K562 (cell line): ENCODE data around the gene GASK1B. TPM values are rescaled to one million over a fixed set of nuclear protein-coding genes. Genes with fewer than 3 reads are reported as not detected.

ENCODE experiments used
- ATAC-seq: fragments of 200-7000 bp; cut with Tn5 transposase; 3 replicates; pipeline ENCODE4 v1.9.1; 2020; ENCODE audit warnings: moderate library complexity
- Bru-seq: library from RNA; stranded (reverse); fragments of 400-500 nt; gene quantifications from one replicate; lab custom pipeline; 2021; lab: Mats Ljungman, UMichigan
- BruChase-seq, 2 experiments: library from RNA; stranded (reverse); fragments of 400-500 nt; gene quantifications; one replicate each; lab custom pipeline; 2021; lab: Mats Ljungman, UMichigan
- BruUV-seq: library from RNA; stranded (reverse); fragments of 400-500 nt; replicated peaks from 2 replicates; lab custom pipeline; 2021; lab: Mats Ljungman, UMichigan
- CTCF ChIA-PET: fragments of 300-600 bp; formaldehyde crosslinking; extraction: SDS; loops from one replicate; lab custom pipeline; 2021; ENCODE audit warnings: low intra/inter-chr PET ratio; lab: Yijun Ruan, JAX
- POLR2A ChIA-PET: fragments of 300-600, 350-650 bp; sonication (Branson Sonifier 250); formaldehyde crosslinking; extraction: SDS; loops from one replicate; lab custom pipeline; 2021; ENCODE audit warnings: antibody characterized with exemption, inconsistent platforms; lab: Yijun Ruan, JAX
- DNase-seq, 4 experiments: peaks; one replicate each; pipeline versions ENCODE4 v3.0.0 to v3.0.0-alpha.2; 2011 to 2018; ENCODE audit warnings: low spot score in 3 of 4, mixed read lengths in 3 of 4; ENCODE audit errors: extremely low read depth in 1 of 4
- FAIRE-seq: peaks from 2 replicates; lab custom pipeline; 2011; peaks lifted over from hg19 to GRCh38; lab: Jason Lieb, UNC
- H2AFZ ChIP-seq: 2 replicates; pipeline ENCODE4 v1.6.0; 2011; ENCODE audit warnings: low read depth, low read length, control low read depth, inconsistent platforms
- H3K27ac ChIP-seq: fragments of 200-600 bp; 3 replicates; pipeline ENCODE4 v1.8.0; 2011; ENCODE audit warnings: low read depth, mild to moderate bottlenecking, control low read depth, inconsistent platforms, low read length, moderate library complexity, mixed read lengths; ENCODE audit errors: extremely low read depth
- H3K27me3 ChIP-seq, 2 experiments: fragments of 300-600 bp in 1 of 2; 2 replicates in 1 of 2; 3 replicates in 1 of 2; pipeline versions ENCODE4 v1.6.0 to v1.8.0; 2011; ENCODE audit warnings: inconsistent platforms in 2 of 2, low read length in 2 of 2, mild to moderate bottlenecking in 1 of 2, mixed read lengths in 1 of 2, moderate library complexity in 1 of 2; ENCODE audit not compliant: control insufficient read depth in 2 of 2, insufficient read depth in 2 of 2
- H3K36me3 ChIP-seq: fragments of 300-600 bp; 3 replicates; pipeline ENCODE4 v1.8.0; 2011; ENCODE audit warnings: mild to moderate bottlenecking, low read length, inconsistent platforms; ENCODE audit not compliant: control insufficient read depth, insufficient read depth
- H3K4me1 ChIP-seq, 2 experiments: fragments of 200-600 bp in 1 of 2; replicated peaks in 1 of 2; 2 replicates in 1 of 2; 3 replicates in 1 of 2; pipeline versions ENCODE4 v1.5.1 to v1.8.0; 2011; ENCODE audit warnings: inconsistent platforms in 2 of 2, low read length in 2 of 2, mild to moderate bottlenecking in 1 of 2, mixed read lengths in 1 of 2, moderate library complexity in 1 of 2; ENCODE audit not compliant: control insufficient read depth in 2 of 2, insufficient read depth in 2 of 2
- H3K4me2 ChIP-seq: 2 replicates; pipeline ENCODE4 v1.6.1; 2011; ENCODE audit warnings: low read length, control low read depth, inconsistent platforms, mixed read lengths; ENCODE audit not compliant: insufficient read depth
- H3K4me3 ChIP-seq: fragments of 200-600 bp; sonication (generic), shearing (Covaris generic); 2 replicates; pipeline ENCODE4 v1.5.1; 2016; ENCODE audit warnings: control low read depth, inconsistent platforms
- H3K79me2 ChIP-seq: fragments of 200-600 bp; 3 replicates; pipeline ENCODE4 v1.8.0; 2011; ENCODE audit warnings: low read length, inconsistent platforms; ENCODE audit not compliant: control insufficient read depth, insufficient read depth
- H3K9ac ChIP-seq, 2 experiments: 2 replicates each; pipeline versions ENCODE4 v1.6.0 to v1.6.1; 2011; ENCODE audit warnings: low read depth in 2 of 2, low read length in 2 of 2, control low read depth in 1 of 2, inconsistent platforms in 1 of 2, mild to moderate bottlenecking in 1 of 2, mixed read lengths in 1 of 2; ENCODE audit not compliant: insufficient read depth in 1 of 2
- H3K9me1 ChIP-seq: one replicate; pipeline ENCODE4 v1.6.0; 2011; ENCODE audit warnings: inconsistent platforms, mild to moderate bottlenecking, low read length, moderate library complexity; ENCODE audit not compliant: control insufficient read depth, insufficient read depth
- H3K9me3 ChIP-seq: replicated peaks from 2 replicates; pipeline ENCODE4 v1.5.1; 2011; ENCODE audit warnings: low read depth, low read length, inconsistent platforms; ENCODE audit not compliant: control insufficient read depth, insufficient read depth
- H4K20me1 ChIP-seq: replicated peaks from 2 replicates; pipeline ENCODE4 v1.6.1; 2011; ENCODE audit warnings: low read length, inconsistent platforms, mixed read lengths; ENCODE audit not compliant: control insufficient read depth, insufficient read depth
- CTCF ChIP-seq, 3 experiments: IDR thresholded peaks in 2 of 3; conservative IDR thresholded peaks in 1 of 3; 2 replicates each; pipeline ENCODE4 v1.5.1; 2011 to 2012; ENCODE audit warnings: low read length in 3 of 3, mild to moderate bottlenecking in 3 of 3, control low read depth in 2 of 3, improper control_type of control experiment in 1 of 3, inconsistent platforms in 1 of 3, low read depth in 1 of 3, mixed read lengths in 1 of 3, moderate library complexity in 1 of 3; ENCODE audit not compliant: insufficient read depth in 2 of 3
- GABPB1 ChIP-seq: sonication (generic); formaldehyde crosslinking; IDR thresholded peaks from 2 replicates; pipeline ENCODE4 v1.8.0; 2022; ENCODE audit warnings: mild to moderate bottlenecking, missing genetic modification reagents
- KAT8 ChIP-seq: fragments of 450-650 bp; IDR thresholded peaks from 2 replicates; pipeline ENCODE4 v1.6.1; 2016; ENCODE audit warnings: low read depth, mild to moderate bottlenecking
- MAFK ChIP-seq: IDR thresholded peaks from 2 replicates; pipeline ENCODE4 v1.6.1; 2011; ENCODE audit warnings: low read length, improper control_type of control experiment
- MEF2D ChIP-seq: conservative IDR thresholded peaks from 2 replicates; pipeline ENCODE4 v1.6.1; 2016; ENCODE audit warnings: low read depth, missing genetic modification characterization, missing compliant biosample characterization
- RAD21 ChIP-seq, 2 experiments: fragments of 250-450 bp in 1 of 2; fragments of 450-650 bp in 1 of 2; sonication (Bioruptor Pico) in 1 of 2; formaldehyde crosslinking in 1 of 2; IDR thresholded peaks in 1 of 2; conservative IDR thresholded peaks in 1 of 2; 2 replicates each; pipeline versions ENCODE4 v1.4.0 to v1.8.0; 2020 to 2022; ENCODE audit warnings: mild to moderate bottlenecking in 2 of 2, moderate library complexity in 1 of 2
- SMC3 ChIP-seq: conservative IDR thresholded peaks from 2 replicates; pipeline ENCODE4 v1.6.1; 2011; ENCODE audit warnings: low read depth, low read length, improper control_type of control experiment; ENCODE audit not compliant: insufficient read depth
- TAL1 ChIP-seq: fragments of 450-650 bp; IDR thresholded peaks from 2 replicates; pipeline ENCODE4 v1.6.1; 2016; ENCODE audit warnings: mild to moderate bottlenecking
- WGBS: fragments of 100-300 bp; shearing (Covaris generic); methylation state at CpG from one replicate; pipeline ENCODE4 v1.1.6; 2016; ENCODE audit warnings: low coverage, mixed read lengths; ENCODE audit not compliant: insufficient coverage; ENCODE audit errors: missing lambda C conversion rate; 5-methylcytosine and 5-hydroxymethylcytosine counted together
- in situ Hi-C: fragments of 300-500 bp; cut with MboI; formaldehyde crosslinking; loops from 4 replicates; pipeline ENCODE4 v1.15.0; 2018; ENCODE audit warnings: inconsistent platforms, mixed read lengths
- intact Hi-C: fragments of 100-400 bp; cut with micrococcal nuclease; formaldehyde crosslinking; loops from 2 replicates; pipeline ENCODE4 v1.14.2; 2022
- long read RNA-seq, 3 experiments: library from polyadenylated mRNA in 2 of 3; library from RNA in 1 of 3; unstranded in 2 of 3; stranded (forward) in 1 of 3; transcript quantifications; one replicate each; pipeline ENCODE4 v2.0.0, GENCODE V29; 2019 to 2022
- polyA minus RNA-seq, 3 experiments: library from RNA; depleted of rRNA, polyadenylated mRNA; stranded (reverse); fragments of >200 nt; gene quantifications; 2 replicates each; pipeline ENCODE4 v1.2.3, GENCODE V29; 2011
- polyA plus RNA-seq, 8 experiments: library from polyadenylated mRNA; depleted of rRNA in 4 of 8; stranded (reverse) in 5 of 8; unstranded in 3 of 8; fragments of >200 nt; fragmentation: Nextera tagmentation in 2 of 8; fragmentation: Illumina TruSeq in 1 of 8; extraction: Ambion mirVana in 2 of 8; extraction: Trizol in 1 of 8; gene quantifications; 2 replicates each; pipeline versions ENCODE4 v1.2.1 to v1.2.3, GENCODE V29; 2011 to 2014; ENCODE audit warnings: inconsistent platforms in 1 of 8, missing spikeins in 1 of 8
- total RNA-seq, 7 experiments: library from RNA; depleted of rRNA in 6 of 7; stranded (reverse); fragments of >200 nt in 6 of 7; fragmentation: Illumina TruSeq in 2 of 7; extraction: Trizol in 2 of 7; gene quantifications; 2 replicates each; pipeline versions ENCODE4 v1.2.1 to v1.2.3, GENCODE V29; 2011 to 2021; ENCODE audit warnings: low replicate concordance in 1 of 7
- TF ChIP-seq, protein P1 (sequence below): fragments of 450-650 bp; formaldehyde crosslinking; IDR thresholded peaks from 2 replicates; pipeline ENCODE4 v1.4.0; 2020; ENCODE audit warnings: mild to moderate bottlenecking, moderate library complexity

The GASK1B gene
- total RNA-seq (2011; cell fraction: chromatin; rRNA removed; ENCODE audit: low replicate concordance): 0.56 and 2.1 TPM in 2 replicates
- 0.26 and 0.33 TPM in 2 replicates for total RNA-seq (2011; cell fraction: nucleolus; rRNA removed)
- total RNA-seq (2011; cell fraction: nucleoplasm; rRNA removed): 0.61 and 0.81 TPM in 2 replicates
- total RNA-seq (2014; rRNA removed): 0.41 and 0.49 TPM in 2 replicates
- 1.2 and 1.4 TPM in 2 replicates for total RNA-seq (2014; rRNA removed; fragmentation: Illumina TruSeq; extraction: Trizol)
- total RNA-seq (2015; rRNA removed; fragmentation: Illumina TruSeq; extraction: Trizol): 0.76 and 0.79 TPM in 2 replicates
- 1.1 and 1.6 TPM in 2 replicates for total RNA-seq (2021)
- 0.13 and 3.7 TPM in 2 replicates for polyA plus RNA-seq (2011; rRNA removed)
- 0.03 and 1.7 TPM in 2 replicates for polyA plus RNA-seq (2011; cell fraction: cytosol; rRNA removed)
- 0.14 and 6.8 TPM in 2 replicates for polyA plus RNA-seq (2011; cell fraction: nucleus; rRNA removed)
- polyA plus RNA-seq (2012): 0.61 and 0.98 TPM in 2 replicates
- polyA plus RNA-seq (2014; fragmentation: Illumina TruSeq; extraction: Trizol): 0.79 and 1.2 TPM in 2 replicates
- polyA plus RNA-seq (2014; fragmentation: Nextera tagmentation; extraction: Ambion mirVana): under 1 TPM; 0.15 to 0.32 TPM
- 0.61 and 1.2 TPM in 2 replicates for polyA plus RNA-seq (2014; rRNA removed)
- 0.32 and 9.7 TPM in 2 replicates for polyA minus RNA-seq (2011; rRNA and poly(A)+ RNA removed)
- 2.7 TPM in 1 of 2 replicates, not detected in the other for polyA minus RNA-seq (2011; cell fraction: cytosol; rRNA and poly(A)+ RNA removed)
- 0.54 and 13.3 TPM in 2 replicates for polyA minus RNA-seq (2011; cell fraction: nucleus; rRNA and poly(A)+ RNA removed)
- percentile 35 among the genes with signal in this experiment for Bru-seq, nascent RNA
- BruChase-seq, experiment 1, labeled RNA remaining after a 2-hour chase: percentile 37 among the genes with signal in this experiment
- percentile 41 among the genes with signal in this experiment for BruChase-seq, experiment 2, labeled RNA remaining after a 6-hour chase
- long read RNA-seq, experiment 1, partial matches to known transcripts: 1 of 3 reads
- long read RNA-seq, experiment 1, other reads (novel, unspliced or antisense): 2 of 3 reads
- long read RNA-seq, experiment 2, partial matches to known transcripts: 0 of 1 reads
- long read RNA-seq, experiment 2, other reads (novel, unspliced or antisense): 1 of 1 reads
- long read RNA-seq, experiment 3: 0 reads

- in situ Hi-C loops: no loop called here
- CTCF ChIA-PET: interaction anchor here (2.4 kb wide), 1 partner anchor 180 kb away, joined by 15 read pairs; no protein-coding TSS in a partner anchor
- no peaks in the 10 kb centered on the region for H4K20me1 ChIP-seq
- intact Hi-C loops: loop anchor here (1.0 to 5.0 kb wide), 2 partner anchors 85 to 180 kb away; no protein-coding TSS in a partner anchor
- H3K27ac ChIP-seq: no peak within 1 kb of the TSS
- DNase-seq (peak in 3 of 4 experiments; percentile 14 to 61 (median 42)), ATAC-seq (peak; percentile 81), FAIRE-seq (peak; percentile 76)
- peaks cover 5 to 7% of the 10 kb centered on the region in 2 experiments; a peak in 4 of 5 replicates for H3K4me1 ChIP-seq
- H3K27me3 ChIP-seq: 0 out of 5 replicates have a peak, but pooled peaks cover 0 to 5% of the 10 kb centered on the region in 2 experiments
- peak within 1 kb of the TSS; percentile 79 for H2AFZ ChIP-seq
- no peak within 1 kb of the TSS for H3K9ac ChIP-seq
- peak within 1 kb of the TSS; percentile 29; the same call in 1 of the 2 replicates for H3K4me2 ChIP-seq
- no peaks in the 10 kb centered on the region for H3K36me3 ChIP-seq
- BruUV-seq: no TSS peak
- H3K4me3 ChIP-seq: no peak within 1 kb of the TSS
- no peaks in the 10 kb centered on the region for H3K9me1 ChIP-seq
- POLR2A ChIA-PET: no interaction called here
- no peaks in the 10 kb centered on the region for H3K9me3 ChIP-seq
- no peaks in the 10 kb centered on the region for H3K79me2 ChIP-seq
- WGBS: 13% methylated on average over 11 of the region's 12 CpGs
- TF ChIP-seq MAFK (no peak), SMC3 (0 out of 2 replicates have a peak, but pooled peaks have one; percentile 20), MEF2D (0 out of 2 replicates have a peak, but pooled peaks have one; percentile 35), GABPB1 (CRISPR knock-in tag) (no peak), RAD21 (CRISPR knock-in tag; conservative IDR thresholded peaks at IDR 0.05 in 1 of 2, IDR thresholded peaks at IDR 0.05 in 1 of 2) (peak; percentile 64 to 70), TAL1 (peak; percentile 15; the same call in 1 of the 2 replicates), KAT8 (no peak), CTCF (IDR thresholded peaks at IDR 0.05 in 2 of 3, conservative IDR thresholded peaks at IDR 0.05 in 1 of 3; ENCODE audit: insufficient read depth in 2 of 3, low read depth in 1 of 3, low read length in 3 of 3) (peak; percentile 44 to 69 (median 64); a peak in 5 of 6 replicates)
- TF ChIP-seq, protein P1, sequence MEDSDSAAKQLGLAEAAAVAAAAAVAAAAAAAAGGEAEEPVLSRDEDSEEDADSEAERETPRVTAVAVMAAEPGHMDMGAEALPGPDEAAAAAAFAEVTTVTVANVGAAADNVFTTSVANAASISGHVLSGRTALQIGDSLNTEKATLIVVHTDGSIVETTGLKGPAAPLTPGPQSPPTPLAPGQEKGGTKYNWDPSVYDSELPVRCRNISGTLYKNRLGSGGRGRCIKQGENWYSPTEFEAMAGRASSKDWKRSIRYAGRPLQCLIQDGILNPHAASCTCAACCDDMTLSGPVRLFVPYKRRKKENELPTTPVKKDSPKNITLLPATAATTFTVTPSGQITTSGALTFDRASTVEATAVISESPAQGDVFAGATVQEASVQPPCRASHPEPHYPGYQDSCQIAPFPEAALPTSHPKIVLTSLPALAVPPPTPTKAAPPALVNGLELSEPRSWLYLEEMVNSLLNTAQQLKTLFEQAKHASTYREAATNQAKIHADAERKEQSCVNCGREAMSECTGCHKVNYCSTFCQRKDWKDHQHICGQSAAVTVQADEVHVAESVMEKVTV (CRISPR knock-in tag): peak; percentile 75
These were observed at the start of gene GASK1B for GRCh38 chr4:158172261-158173258. Gene GASK1B (minus strand): TSS chr4:158173025. CDS start chr4:158171375, 1,650 bp downstream.
